Central memory CD8-positive, alpha-beta T cell (primary cell): ENCODE results near the gene OR2S2.
"Not testable (repeated sequence)": the region's sequence is repeated elsewhere in the genome, so short reads cannot be mapped to it uniquely, and the experiment has no call there.

ENCODE experiments used
- ATAC-seq: fragments of 150-1000 bp; cut with Tn5 transposase; replicated peaks from 2 replicates; pipeline ENCODE4 v1.10.0; 2022; ENCODE audit warnings: mild to moderate bottlenecking, moderate FRiP score, moderate number of reproducible peaks; ENCODE audit not compliant: poor library complexity, severe bottlenecking; ENCODE audit errors: extremely low read depth
- DNase-seq, 2 donors: peaks; one replicate each; pipeline ENCODE4 v3.0.0; 2021; ENCODE audit warnings: low spot score in 2 of 2
- H3K27ac Mint-ChIP-seq: one replicate; pipeline ENCODE4 v1.8.0; 2022; ENCODE audit warnings: low read depth, mild to moderate bottlenecking, moderate library complexity, mixed read lengths
- H3K27me3 Mint-ChIP-seq: one replicate; pipeline ENCODE4 v1.8.0; 2022; ENCODE audit warnings: mixed read lengths
- H3K36me3 Mint-ChIP-seq: one replicate; pipeline ENCODE4 v1.8.0; 2022; ENCODE audit warnings: mild to moderate bottlenecking, moderate library complexity, mixed read lengths; ENCODE audit not compliant: insufficient read depth
- H3K4me1 Mint-ChIP-seq: one replicate; pipeline ENCODE4 v1.8.0; 2022; ENCODE audit warnings: mixed read lengths
- H3K4me3 Mint-ChIP-seq: one replicate; pipeline ENCODE4 v1.8.0; 2022; ENCODE audit warnings: mild to moderate bottlenecking, moderate library complexity, mixed read lengths
- H3K9me3 Mint-ChIP-seq: one replicate; pipeline ENCODE4 v1.8.0; 2022; ENCODE audit warnings: mixed read lengths

Gene OR2S2

GRCh38 chr9:35923598-35923926 lies 34.4 kb downstream of the OR2S2 start:
- Mint-ChIP-seq H3K27ac (no peak overlapping the region), H3K4me3 (no peak overlapping the region), H3K36me3 (no peaks in the 10 kb centered on the region), H3K4me1 (no peaks in the 10 kb centered on the region), H3K27me3 (peaks cover 30% of the 10 kb centered on the region), H3K9me3 (no peaks in the 10 kb centered on the region)
- DNase-seq (no peak), ATAC-seq (no peak)

- Mint-ChIP-seq H3K27ac (no peak overlapping the region), H3K4me3 (no peak overlapping the region), H3K27me3 (peaks cover 16% of the 10 kb centered on the region), H3K9me3 (no peaks in the 10 kb centered on the region), H3K36me3 (no peaks in the 10 kb centered on the region), H3K4me1 (no peaks in the 10 kb centered on the region)
- DNase-seq (no peak), ATAC-seq (no peak)
These were observed 37.8 kb downstream of the OR2S2 start for GRCh38 chr9:35920051-35920620.

DNA sequence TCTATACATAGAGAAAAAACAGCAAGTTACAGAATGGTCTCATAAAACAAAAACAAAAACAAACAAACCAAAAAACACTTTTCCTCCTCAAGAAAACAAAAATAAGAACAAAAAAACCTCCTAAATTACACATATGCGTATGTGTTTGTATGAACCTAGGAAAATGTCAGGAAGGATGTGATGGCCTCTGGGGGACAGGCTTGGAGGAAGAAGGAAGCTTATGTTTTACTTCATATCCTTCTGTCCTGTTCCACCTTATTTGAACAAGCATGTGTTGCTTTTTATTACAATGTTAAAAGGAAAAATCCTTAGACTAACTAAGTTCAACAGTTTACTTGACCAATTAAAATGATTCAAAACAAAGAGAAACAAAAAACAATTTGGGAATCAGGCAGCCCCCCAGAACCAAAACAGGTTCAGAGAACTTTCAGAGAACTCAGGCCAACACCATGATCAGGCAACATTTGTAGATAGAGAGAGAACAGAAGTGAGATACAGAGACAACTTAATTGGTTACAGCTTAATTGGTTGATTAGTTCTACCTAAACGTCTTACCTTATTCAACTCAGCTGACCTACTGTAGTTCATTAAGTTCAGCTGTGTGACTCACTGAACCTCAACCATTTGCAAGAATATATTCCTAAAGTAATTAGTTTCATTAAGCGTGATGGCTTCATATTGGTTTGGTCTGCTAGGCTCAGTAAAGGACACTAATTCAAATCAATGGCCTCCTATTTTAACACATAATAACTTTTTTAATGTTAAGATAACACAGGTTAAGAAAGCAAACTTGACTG lies 38.5 kb downstream of the OR2S2 start:
- H3K9me3 Mint-ChIP-seq = no peaks in the 10 kb centered on the region
- no peak for ATAC-seq
- H3K4me3 Mint-ChIP-seq = no peak overlapping the region
- H3K27ac Mint-ChIP-seq = no peak overlapping the region
- H3K36me3 Mint-ChIP-seq = no peaks in the 10 kb centered on the region
- H3K4me1 Mint-ChIP-seq = no peaks in the 10 kb centered on the region
- DNase-seq = no peak
- H3K27me3 Mint-ChIP-seq = peaks cover 16% of the 10 kb centered on the region

GRCh38 chr9:35918780-35919179 lies 39.2 kb downstream of the OR2S2 start:
- H3K27ac Mint-ChIP-seq = no peak overlapping the region
- ATAC-seq (no peak), DNase-seq (no peak)
- H3K36me3 Mint-ChIP-seq = no peaks in the 10 kb centered on the region
- no peak overlapping the region for H3K4me3 Mint-ChIP-seq
- no peaks in the 10 kb centered on the region for H3K9me3 Mint-ChIP-seq
- H3K27me3 Mint-ChIP-seq = peaks cover 16% of the 10 kb centered on the region
- no peaks in the 10 kb centered on the region for H3K4me1 Mint-ChIP-seq

DNA sequence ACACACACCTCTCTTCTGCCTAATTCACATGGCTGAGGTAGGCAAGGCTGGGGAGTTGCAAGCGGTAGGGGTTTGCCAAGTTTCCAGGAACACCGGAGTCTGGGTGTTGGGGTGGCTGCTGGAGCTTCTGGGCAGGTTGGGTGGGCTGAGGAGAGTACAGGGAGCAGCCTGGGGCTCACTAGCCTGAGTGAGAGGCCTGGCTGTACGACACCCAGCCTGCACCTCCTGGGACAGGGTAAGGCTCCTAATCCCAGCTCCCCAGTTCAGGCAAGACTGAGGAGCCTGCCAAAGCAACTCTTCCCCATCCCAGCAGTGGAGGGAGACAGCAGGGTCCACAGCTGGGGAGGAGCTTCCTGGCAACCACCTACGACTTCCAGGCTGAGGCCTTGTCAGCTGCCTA lies 40.7 kb downstream of the OR2S2 start:
- Mint-ChIP-seq H3K9me3 (no peaks in the 10 kb centered on the region), H3K36me3 (no peaks in the 10 kb centered on the region), H3K4me1 (no peaks in the 10 kb centered on the region), H3K27ac (no peak overlapping the region), H3K27me3 (peaks cover 2% of the 10 kb centered on the region), H3K4me3 (no peak overlapping the region)
- ATAC-seq (no peak), DNase-seq (no peak)

DNA sequence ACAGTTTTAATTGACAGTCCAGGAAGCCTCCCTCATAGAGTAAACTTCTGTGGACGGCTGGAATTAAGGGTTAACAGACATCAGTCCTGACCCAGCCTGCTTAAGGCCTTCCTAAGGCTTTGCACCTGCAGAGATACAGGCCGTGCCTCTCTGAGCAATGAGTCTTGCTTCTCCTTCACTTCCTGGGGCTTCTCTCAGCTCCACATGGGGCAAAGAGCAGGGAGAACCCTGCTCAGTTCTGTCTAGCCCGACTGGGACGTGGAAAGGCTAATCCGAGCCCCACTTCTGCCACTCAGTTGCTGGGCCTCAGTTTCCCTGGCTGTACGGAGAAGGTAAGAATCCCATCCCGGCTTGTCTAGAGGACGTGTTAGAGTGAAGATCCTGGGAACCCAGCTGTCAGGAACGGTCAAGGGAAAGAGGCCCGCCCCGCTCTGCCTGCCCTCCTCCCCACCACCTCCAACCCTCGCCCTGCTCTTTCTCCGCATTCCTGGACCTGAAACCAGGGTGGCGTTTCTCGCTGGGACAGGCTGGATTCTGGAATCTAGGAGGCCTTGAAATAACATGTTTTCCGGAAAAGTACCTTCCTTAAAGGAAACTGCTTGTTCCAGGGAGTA lies 42.2 kb downstream of the OR2S2 start:
- DNase-seq (no peak), ATAC-seq (no peak)
- no peaks in the 10 kb centered on the region for H3K9me3 Mint-ChIP-seq
- no peak overlapping the region for H3K4me3 Mint-ChIP-seq
- peaks cover 3% of the 10 kb centered on the region for H3K4me1 Mint-ChIP-seq
- no peaks in the 10 kb centered on the region for H3K36me3 Mint-ChIP-seq
- H3K27ac Mint-ChIP-seq = no peak overlapping the region
- H3K27me3 Mint-ChIP-seq = no peaks in the 10 kb centered on the region

DNA sequence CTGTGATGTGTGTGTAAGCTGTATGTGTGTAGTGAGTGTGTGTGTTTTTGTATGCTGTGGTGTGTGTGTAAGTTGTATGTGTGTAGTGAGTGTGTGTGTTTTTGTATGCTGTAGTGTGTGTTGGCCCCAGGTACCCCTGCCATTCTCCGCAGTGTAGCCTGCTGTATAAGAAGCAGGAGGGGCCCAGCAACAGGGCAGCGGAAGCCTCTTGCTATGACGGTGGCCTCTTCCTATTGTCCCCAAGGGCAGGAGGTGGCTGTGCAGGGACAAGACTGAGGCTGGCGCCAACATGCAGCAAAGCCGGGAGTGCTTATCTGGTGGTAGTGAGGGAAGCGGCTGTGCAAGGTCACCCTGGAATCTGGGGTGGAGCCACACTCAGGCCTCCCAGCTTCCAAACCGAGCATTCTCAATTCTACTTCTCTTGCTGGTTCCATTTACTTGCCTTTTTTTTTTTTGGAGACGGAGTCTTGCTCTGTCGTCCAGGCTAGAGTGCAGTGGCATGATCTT lies 43.6 kb downstream of the OR2S2 start:
- no peak for DNase-seq
- no peak overlapping the region for H3K27ac Mint-ChIP-seq
- no peaks in the 10 kb centered on the region for H3K9me3 Mint-ChIP-seq
- H3K36me3 Mint-ChIP-seq = no peaks in the 10 kb centered on the region
- peaks cover 6% of the 10 kb centered on the region for H3K4me1 Mint-ChIP-seq
- no peaks in the 10 kb centered on the region for H3K27me3 Mint-ChIP-seq
- ATAC-seq = no peak
- no peak overlapping the region for H3K4me3 Mint-ChIP-seq

DNA sequence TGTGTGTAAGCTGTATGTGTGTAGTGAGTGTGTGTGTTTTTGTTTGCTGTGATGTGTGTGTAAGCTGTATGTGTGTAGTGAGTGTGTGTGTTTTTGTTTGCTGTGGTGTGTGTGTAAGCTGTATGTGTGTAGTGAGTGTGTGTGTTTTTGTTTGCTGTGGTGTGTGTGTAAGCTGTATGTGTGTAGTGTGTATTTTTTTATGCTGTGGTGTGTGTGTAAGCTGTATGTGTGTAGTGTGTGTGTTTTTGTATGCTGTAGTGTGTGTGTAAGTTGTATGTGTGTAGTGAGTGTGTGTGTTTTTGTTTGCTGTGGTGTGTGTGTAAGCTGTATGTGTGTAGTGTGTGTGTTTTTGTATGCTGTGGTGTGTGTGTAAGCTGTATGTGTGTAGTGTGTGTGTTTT lies 44.5 kb downstream of the OR2S2 start:
- not testable (repeated sequence) for H3K4me3 Mint-ChIP-seq, H3K4me1 Mint-ChIP-seq, H3K27ac Mint-ChIP-seq, ATAC-seq, DNase-seq, H3K27me3 Mint-ChIP-seq, H3K36me3 Mint-ChIP-seq, H3K9me3 Mint-ChIP-seq

- DNase-seq (no peak), ATAC-seq (no peak)
- H3K9me3 Mint-ChIP-seq = no peaks in the 10 kb centered on the region
These were observed 45.1 kb downstream of the OR2S2 start for GRCh38 chr9:35912791-35913400.

DNA sequence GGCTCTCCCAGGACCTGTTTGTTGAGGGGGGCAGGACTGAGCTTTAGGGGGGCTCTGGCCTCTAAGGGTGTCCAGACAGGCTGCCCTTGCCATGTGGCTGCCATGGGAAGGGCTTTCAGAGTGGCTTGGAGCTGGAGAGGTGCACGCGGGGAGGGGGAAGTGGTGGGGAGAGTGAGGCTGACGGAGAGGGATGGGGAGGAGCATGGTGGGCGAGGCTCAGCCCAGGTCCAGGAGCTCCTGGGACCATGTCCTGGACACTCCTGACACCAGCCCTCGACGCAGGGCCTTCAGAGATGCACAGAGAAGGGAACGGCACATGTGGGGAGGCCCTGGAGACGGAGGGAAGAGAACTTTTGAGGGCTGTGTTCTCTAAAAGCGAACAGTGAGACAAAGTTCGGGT lies 46.3 kb downstream of the OR2S2 start:
- Mint-ChIP-seq H3K27me3 (no peaks in the 10 kb centered on the region), H3K36me3 (no peaks in the 10 kb centered on the region), H3K4me3 (no peak overlapping the region)

More at GRCh38 chr9:35912791-35913400, 45.1 kb downstream of the OR2S2 start:
- Mint-ChIP-seq H3K4me3 (no peak overlapping the region), H3K36me3 (no peaks in the 10 kb centered on the region), H3K4me1 (peaks cover 6% of the 10 kb centered on the region), H3K27ac (no peak overlapping the region), H3K27me3 (no peaks in the 10 kb centered on the region)

GRCh38 chr9:35910613-35911359 lies 47.2 kb downstream of the OR2S2 start:
- Mint-ChIP-seq H3K4me1 (peaks cover 6% of the 10 kb centered on the region), H3K27me3 (no peaks in the 10 kb centered on the region), H3K9me3 (no peaks in the 10 kb centered on the region), H3K27ac (peak overlapping the region; percentile 62), H3K36me3 (no peaks in the 10 kb centered on the region), H3K4me3 (peak overlapping the region; percentile 46)
- ATAC-seq (no peak), DNase-seq (no peak)

More for the DNA sequence above, 46.3 kb downstream of the OR2S2 start:
- peaks cover 6% of the 10 kb centered on the region for H3K4me1 Mint-ChIP-seq
- ATAC-seq (no peak), DNase-seq (no peak)
- no peaks in the 10 kb centered on the region for H3K9me3 Mint-ChIP-seq
- H3K27ac Mint-ChIP-seq = no peak overlapping the region
